OCI-LY3 (cell line): Measurements from ENCODE around the gene ATP8A2.

ENCODE experiments used
- EZH2phosphoT487 ChIP-seq: fragments of 200-600 bp; shearing (Covaris generic); IDR thresholded peaks from 2 replicates; pipeline ENCODE4 v1.6.1; 2018; ENCODE audit warnings: antibody characterized with exemption, mixed run types, low read depth
- TF ChIP-seq, protein P1 (sequence below): fragments of 200-600, 300-600 bp; sonication (generic); IDR thresholded peaks from 2 replicates; pipeline ENCODE4 v1.5.1; 2014; ENCODE audit warnings: antibody characterized with exemption, low read length, low read depth

- TF ChIP-seq, protein P1, sequence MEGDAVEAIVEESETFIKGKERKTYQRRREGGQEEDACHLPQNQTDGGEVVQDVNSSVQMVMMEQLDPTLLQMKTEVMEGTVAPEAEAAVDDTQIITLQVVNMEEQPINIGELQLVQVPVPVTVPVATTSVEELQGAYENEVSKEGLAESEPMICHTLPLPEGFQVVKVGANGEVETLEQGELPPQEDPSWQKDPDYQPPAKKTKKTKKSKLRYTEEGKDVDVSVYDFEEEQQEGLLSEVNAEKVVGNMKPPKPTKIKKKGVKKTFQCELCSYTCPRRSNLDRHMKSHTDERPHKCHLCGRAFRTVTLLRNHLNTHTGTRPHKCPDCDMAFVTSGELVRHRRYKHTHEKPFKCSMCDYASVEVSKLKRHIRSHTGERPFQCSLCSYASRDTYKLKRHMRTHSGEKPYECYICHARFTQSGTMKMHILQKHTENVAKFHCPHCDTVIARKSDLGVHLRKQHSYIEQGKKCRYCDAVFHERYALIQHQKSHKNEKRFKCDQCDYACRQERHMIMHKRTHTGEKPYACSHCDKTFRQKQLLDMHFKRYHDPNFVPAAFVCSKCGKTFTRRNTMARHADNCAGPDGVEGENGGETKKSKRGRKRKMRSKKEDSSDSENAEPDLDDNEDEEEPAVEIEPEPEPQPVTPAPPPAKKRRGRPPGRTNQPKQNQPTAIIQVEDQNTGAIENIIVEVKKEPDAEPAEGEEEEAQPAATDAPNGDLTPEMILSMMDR: no peak
- no peak for TF ChIP-seq EZH2phosphoT487
Measured at GRCh38 chr13:25649001-25649633, 277.3 kb downstream of the ATP8A2 start.
